Measurements from ENCODE around the gene SSTR5. TPM values are rescaled to one million over a fixed set of nuclear protein-coding genes. Genes with fewer than 3 reads are reported as not detected.

SSTR5 gene
- total and polyA plus RNA-seq, 12 donors = 0.17 to 14.4 (median 2.5) TPM; not detected in 2

- no peaks in the 10 kb centered on the region for H3K4me1 ChIP-seq (replicated peaks in 1 of 2)
- DNase-seq = no peak
- H3K27me3 ChIP-seq = no peaks in the 10 kb centered on the region
- 75 to 84% (median 81%) methylated on average over 9 to 30 of the region's 30 CpGs for WGBS, 4 donors
- H3K4me3 ChIP-seq = no peak overlapping the region
- intact Hi-C loops (cut with DNase I) = no loop called here
- H3K36me3 ChIP-seq (replicated peaks in 1 of 2) = no peaks in the 10 kb centered on the region
- no peak overlapping the region for H3K27ac ChIP-seq
- TF ChIP-seq, protein P1, sequence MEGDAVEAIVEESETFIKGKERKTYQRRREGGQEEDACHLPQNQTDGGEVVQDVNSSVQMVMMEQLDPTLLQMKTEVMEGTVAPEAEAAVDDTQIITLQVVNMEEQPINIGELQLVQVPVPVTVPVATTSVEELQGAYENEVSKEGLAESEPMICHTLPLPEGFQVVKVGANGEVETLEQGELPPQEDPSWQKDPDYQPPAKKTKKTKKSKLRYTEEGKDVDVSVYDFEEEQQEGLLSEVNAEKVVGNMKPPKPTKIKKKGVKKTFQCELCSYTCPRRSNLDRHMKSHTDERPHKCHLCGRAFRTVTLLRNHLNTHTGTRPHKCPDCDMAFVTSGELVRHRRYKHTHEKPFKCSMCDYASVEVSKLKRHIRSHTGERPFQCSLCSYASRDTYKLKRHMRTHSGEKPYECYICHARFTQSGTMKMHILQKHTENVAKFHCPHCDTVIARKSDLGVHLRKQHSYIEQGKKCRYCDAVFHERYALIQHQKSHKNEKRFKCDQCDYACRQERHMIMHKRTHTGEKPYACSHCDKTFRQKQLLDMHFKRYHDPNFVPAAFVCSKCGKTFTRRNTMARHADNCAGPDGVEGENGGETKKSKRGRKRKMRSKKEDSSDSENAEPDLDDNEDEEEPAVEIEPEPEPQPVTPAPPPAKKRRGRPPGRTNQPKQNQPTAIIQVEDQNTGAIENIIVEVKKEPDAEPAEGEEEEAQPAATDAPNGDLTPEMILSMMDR (IDR thresholded peaks at IDR 0.05) = no peak
- TF ChIP-seq POLR2A (IDR thresholded peaks at IDR 0.05) = no peak
- H3K9me3 ChIP-seq (replicated peaks in 1 of 3) = no peaks in the 10 kb centered on the region
These were observed 49.3 kb downstream of the SSTR5 start for GRCh38 chr16:1121601-1122397.

DNA sequence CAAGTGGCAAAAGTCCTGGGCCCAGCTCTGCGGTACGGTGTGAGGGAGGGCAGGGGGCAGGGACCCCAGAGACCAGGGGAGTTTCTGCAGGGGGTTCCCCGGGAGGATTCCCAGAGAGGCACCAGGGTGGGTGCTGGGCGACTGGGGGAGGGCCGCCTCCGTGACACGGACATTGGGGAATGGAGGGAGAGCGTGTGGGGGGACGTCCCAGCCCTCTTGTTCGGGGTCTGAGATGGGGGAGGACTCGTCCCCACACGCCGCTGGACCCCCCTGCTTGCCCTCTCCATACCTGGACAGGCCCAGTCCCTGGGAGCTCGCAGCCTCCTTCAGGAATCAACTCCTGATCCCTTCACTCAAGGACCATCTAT, 49.8 kb downstream of the SSTR5 start:
- H3K27me3 ChIP-seq = no peaks in the 10 kb centered on the region
- WGBS, 4 donors = 84 to 92% (median 88%) methylated on average over 11 to 14 of the region's 14 CpGs
- intact Hi-C loops (cut with DNase I) = no loop called here
- no peaks in the 10 kb centered on the region for H3K36me3 ChIP-seq (replicated peaks in 1 of 2)
- no peak for DNase-seq
- H3K27ac ChIP-seq = no peak overlapping the region
- no peaks in the 10 kb centered on the region for H3K4me1 ChIP-seq (replicated peaks in 1 of 2)
- TF ChIP-seq POLR2A (IDR thresholded peaks at IDR 0.05) = no peak
- TF ChIP-seq, protein P1 (IDR thresholded peaks at IDR 0.05) = no peak
- H3K4me3 ChIP-seq = no peak overlapping the region
- no peaks in the 10 kb centered on the region for H3K9me3 ChIP-seq (replicated peaks in 1 of 3)

DNA sequence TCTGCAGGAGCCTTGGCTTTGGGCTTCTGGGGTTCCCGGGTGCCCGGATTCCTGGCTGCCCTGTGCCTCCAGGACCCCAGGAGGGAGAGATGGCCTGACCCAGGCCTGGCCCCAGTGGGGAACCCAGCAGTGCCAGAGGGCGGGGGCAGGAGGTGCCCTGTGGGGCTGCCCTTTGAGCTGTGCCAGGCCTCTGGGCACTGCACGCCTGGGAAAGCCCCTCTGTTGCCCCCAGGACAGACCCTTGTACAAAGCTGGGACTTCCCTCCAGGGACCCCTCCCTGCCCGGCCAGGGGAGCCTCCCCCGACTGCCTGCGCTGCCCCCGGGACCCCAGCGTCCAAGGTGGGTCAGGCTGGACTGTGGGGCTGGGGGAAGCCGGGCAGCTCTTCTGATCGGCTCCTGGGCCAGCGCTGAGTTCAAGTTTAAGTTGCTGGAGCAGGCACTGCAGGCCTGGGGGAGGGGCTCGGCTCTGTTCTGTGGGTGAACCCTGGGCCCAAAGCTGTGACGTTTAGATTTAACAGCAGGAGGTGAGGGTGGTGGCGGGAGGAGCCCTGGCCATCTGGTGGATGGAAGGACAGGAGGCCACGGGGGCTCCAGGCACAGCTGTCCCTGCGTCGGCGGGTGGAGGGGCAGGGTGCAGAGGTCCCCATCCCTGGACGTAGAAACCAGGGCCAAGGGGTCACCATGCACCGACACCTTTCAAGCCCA, 51.1 kb downstream of the SSTR5 start:
- TF ChIP-seq, protein P1 (IDR thresholded peaks at IDR 0.05) = no peak
- 55 to 82% (median 71%) methylated on average over 7 to 21 of the region's 21 CpGs for WGBS, 4 donors
- Histone ChIP-seq H3K4me1 (replicated peaks in 1 of 2) (no peaks in the 10 kb centered on the region), H3K27me3 (no peaks in the 10 kb centered on the region), H3K36me3 (replicated peaks in 1 of 2) (no peaks in the 10 kb centered on the region), H3K4me3 (no peak overlapping the region), H3K27ac (no peak overlapping the region), H3K9me3 (replicated peaks in 1 of 3) (no peaks in the 10 kb centered on the region)
- DNase-seq = no peak
- intact Hi-C loops (cut with DNase I) = no loop called here

DNA sequence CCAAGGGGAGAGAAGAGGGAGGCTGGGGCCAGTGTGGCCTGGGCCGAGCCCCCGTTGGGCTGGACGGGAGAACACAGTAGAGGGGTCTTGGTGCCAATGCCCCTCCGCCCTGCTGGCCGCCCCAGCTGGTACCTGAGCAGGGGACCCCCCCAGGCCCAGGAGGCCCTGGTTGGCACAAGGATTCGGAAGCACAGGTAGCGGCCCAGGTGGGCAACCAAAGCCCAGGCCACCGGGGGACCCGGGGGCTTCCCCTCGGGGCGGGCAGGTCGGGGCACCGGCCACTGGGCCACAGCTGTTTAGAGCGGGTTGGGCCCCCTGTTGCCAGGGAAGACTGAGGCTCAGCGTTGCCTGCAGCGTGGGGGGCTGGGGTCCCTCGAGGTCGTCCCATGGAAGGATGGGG, 51.7 kb downstream of the SSTR5 start:
- Histone ChIP-seq H3K27ac (no peak overlapping the region), H3K36me3 (replicated peaks in 1 of 2) (no peaks in the 10 kb centered on the region), H3K4me3 (no peak overlapping the region), H3K4me1 (replicated peaks in 1 of 2) (no peaks in the 10 kb centered on the region), H3K9me3 (replicated peaks in 1 of 3) (no peaks in the 10 kb centered on the region), H3K27me3 (no peaks in the 10 kb centered on the region)
- TF ChIP-seq, protein P1 (IDR thresholded peaks at IDR 0.05) = no peak
- TF ChIP-seq POLR2A (IDR thresholded peaks at IDR 0.05) = no peak
- no peak for DNase-seq
- 84 to 97% (median 91%) methylated on average over 5 to 18 of the region's 18 CpGs for WGBS, 4 donors
- intact Hi-C loops (cut with DNase I) = no loop called here
